ENCODE data around the gene PUDP.

PUDP gene

DNA sequence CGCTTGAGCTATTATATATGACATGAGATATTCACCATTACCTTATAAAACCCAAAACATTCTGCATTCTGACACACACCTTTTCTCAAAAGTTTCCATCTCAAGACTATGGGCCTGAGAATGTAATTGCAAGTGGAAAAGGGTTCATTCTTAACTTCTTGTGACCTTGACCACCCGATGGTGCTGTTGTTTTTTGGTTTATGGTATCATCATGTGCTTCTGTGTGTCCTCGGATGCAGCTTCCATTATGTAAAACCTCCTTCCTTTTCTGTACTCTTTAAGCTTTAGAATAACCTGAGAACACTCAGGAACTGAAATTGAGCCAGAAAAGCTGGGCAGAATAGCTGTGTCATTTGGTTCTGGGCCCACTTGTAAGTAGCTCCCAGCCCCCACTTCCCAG, 16.2 kb upstream of the PUDP start:
- no peak for DNase-seq (ENCODE audit: insufficient read length)
- no peak for FAIRE-seq

DNA sequence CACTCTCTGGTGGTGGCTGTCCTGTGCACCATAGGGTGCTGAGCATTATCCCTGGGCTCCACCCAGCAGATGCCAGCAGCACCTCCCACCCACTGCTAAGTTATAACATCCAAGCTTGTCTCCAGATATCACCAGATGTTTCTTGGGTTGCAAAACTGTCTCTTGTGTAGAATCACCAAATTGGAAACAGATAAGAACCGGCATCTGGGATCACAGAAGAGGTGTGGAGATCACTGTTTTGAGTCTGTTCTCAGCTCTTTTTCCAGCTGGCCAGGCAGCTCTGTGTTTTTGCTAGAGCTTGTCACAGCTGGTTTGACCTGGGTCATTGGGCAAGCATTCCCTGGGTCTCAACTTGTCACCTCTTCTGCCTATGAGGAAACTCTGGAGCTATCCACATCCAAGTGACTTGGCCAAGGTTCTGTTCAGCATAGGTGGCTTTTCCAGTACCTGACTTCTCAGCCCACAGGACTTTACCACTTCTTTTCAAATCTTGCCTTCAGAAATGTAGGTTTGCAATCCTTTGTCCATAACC, 15.3 kb upstream of the PUDP start:
- TF ChIP-seq POLR2AphosphoS5 (IDR thresholded peaks at IDR 0.05; ENCODE audit: low read depth, low read length) (no peak), TAF1 (IDR thresholded peaks at IDR 0.05; ENCODE audit: borderline replicate concordance, low read depth, low read length) (no peak), POLR2A (IDR thresholded peaks at IDR 0.05; ENCODE audit: low read depth, low read length) (no peak)
- no peak for FAIRE-seq
- DNase-seq (ENCODE audit: insufficient read length): no peak

More for the DNA sequence above, 16.2 kb upstream of the PUDP start:
- TF ChIP-seq POLR2A (IDR thresholded peaks at IDR 0.05; ENCODE audit: low read depth, low read length) (no peak), TAF1 (IDR thresholded peaks at IDR 0.05; ENCODE audit: borderline replicate concordance, low read depth, low read length) (no peak)

DNA sequence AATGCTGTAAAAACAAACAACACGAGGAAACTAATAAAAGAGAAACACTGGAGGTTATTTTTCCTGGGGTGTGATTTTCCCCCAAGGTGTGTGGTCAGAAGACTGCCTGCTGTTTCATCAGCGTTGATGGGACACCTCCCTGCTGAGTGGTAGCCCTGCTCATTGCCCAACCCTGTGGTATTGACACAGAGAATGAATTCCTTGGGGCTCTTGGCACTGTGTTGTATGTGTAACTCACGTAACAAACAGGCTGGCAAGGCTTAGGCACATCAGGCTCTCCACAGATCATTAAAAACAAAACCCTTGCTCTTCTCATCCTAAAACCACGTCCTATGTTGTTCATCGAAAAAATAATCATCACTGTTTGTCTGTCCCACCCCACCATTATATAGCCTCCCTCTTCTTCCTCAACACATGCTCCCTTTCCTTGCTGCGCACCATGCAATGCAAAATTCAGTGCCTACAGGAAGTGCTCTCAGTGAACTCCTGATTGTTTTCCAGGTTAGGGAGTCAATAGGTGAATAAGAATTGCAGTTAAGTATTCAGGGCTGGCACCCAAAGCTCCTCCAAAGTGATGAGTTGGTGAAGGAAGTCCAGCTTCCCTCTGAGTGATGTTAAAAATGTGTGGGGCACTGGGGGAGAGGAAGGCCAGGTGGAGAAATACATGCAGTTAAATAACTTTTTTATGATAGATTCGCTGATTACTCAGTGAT, 11.4 kb upstream of the PUDP start:
- TF ChIP-seq POLR2AphosphoS5 (IDR thresholded peaks at IDR 0.05; ENCODE audit: low read depth, low read length): no peak
- TF ChIP-seq TAF1 (IDR thresholded peaks at IDR 0.05; ENCODE audit: borderline replicate concordance, low read depth, low read length): no peak
- no peak for TF ChIP-seq POLR2A (IDR thresholded peaks at IDR 0.05; ENCODE audit: low read depth, low read length)
- DNase-seq (ENCODE audit: insufficient read length) (no peak), FAIRE-seq (no peak)

DNA sequence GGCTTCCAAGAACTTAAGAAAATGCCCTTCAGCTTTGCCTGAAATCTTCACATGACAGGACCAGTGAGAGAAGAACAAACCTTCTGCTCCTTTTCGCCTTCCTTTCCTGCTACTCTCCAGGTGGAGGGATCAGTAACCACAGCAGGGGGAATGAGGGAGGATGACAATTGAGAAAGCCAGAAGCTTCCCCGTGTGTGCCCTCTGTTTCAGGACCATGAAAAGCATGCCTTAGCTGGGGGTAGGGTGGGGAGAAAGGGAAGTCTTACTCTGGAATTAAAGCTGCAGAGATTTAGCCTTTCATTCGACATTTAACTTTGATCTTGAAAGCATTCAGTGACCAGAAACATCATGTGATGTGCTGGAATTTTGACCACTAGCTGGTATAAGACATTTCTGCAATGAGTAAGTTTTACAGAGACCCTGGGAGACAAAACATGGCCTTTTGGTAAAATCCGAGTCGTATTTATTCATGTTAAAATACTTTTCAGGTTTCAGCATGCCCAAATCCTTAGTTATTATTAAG, 10.6 kb upstream of the PUDP start:
- TF ChIP-seq POLR2AphosphoS5 (IDR thresholded peaks at IDR 0.05; ENCODE audit: low read depth, low read length) (no peak), POLR2A (IDR thresholded peaks at IDR 0.05; ENCODE audit: low read depth, low read length) (no peak), TAF1 (IDR thresholded peaks at IDR 0.05; ENCODE audit: borderline replicate concordance, low read depth, low read length) (no peak)
- no peak for DNase-seq (ENCODE audit: insufficient read length)
- peak; percentile 70 for FAIRE-seq

DNA sequence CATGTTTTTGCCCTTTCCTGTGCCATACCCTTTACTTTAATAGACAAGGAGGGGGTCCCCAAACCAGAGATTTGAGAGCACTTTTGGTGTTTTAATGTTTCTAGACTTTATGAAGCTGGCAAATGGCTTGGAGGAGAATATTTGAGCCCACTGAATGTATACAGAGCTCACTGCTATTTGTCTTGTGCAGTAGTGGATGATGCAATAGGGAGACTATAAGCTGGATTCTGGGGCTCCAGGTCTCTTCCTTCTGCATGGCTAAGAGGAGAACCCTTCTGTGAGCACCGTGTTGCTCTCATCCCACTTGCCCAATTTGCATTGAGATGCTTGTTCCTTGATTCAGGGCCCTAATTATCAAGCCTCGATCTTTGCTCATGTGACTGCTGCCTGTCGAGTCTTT, 8.9 kb upstream of the PUDP start:
- no peak for FAIRE-seq

DNA sequence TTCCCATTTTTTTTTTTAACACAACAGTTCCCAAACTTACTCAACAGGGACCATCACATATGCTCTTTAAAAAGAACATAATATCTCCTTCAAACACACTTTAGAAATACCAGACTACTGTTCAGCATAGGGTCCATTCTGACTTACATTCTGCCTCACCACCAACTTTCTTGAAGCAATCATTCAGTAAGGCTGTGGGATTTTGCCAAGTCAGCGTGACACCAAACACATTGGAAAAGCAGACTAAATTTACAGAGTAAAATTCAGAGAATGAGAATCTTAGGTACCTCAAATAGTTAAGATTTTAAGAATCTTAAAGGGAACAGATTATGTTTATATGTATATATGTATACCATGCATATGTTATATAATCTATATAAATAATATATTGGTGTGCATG, 7.2 kb upstream of the PUDP start:
- FAIRE-seq: no peak
- DNase-seq (ENCODE audit: insufficient read length): no peak
- TF ChIP-seq POLR2A (IDR thresholded peaks at IDR 0.05; ENCODE audit: low read depth, low read length) (no peak), POLR2AphosphoS5 (IDR thresholded peaks at IDR 0.05; ENCODE audit: low read depth, low read length) (no peak), TAF1 (IDR thresholded peaks at IDR 0.05; ENCODE audit: borderline replicate concordance, low read depth, low read length) (no peak)

More for the DNA sequence above, 8.9 kb upstream of the PUDP start:
- TF ChIP-seq POLR2A (IDR thresholded peaks at IDR 0.05; ENCODE audit: low read depth, low read length) (no peak), POLR2AphosphoS5 (IDR thresholded peaks at IDR 0.05; ENCODE audit: low read depth, low read length) (no peak), TAF1 (IDR thresholded peaks at IDR 0.05; ENCODE audit: borderline replicate concordance, low read depth, low read length) (no peak)
- DNase-seq (ENCODE audit: insufficient read length): no peak

DNA sequence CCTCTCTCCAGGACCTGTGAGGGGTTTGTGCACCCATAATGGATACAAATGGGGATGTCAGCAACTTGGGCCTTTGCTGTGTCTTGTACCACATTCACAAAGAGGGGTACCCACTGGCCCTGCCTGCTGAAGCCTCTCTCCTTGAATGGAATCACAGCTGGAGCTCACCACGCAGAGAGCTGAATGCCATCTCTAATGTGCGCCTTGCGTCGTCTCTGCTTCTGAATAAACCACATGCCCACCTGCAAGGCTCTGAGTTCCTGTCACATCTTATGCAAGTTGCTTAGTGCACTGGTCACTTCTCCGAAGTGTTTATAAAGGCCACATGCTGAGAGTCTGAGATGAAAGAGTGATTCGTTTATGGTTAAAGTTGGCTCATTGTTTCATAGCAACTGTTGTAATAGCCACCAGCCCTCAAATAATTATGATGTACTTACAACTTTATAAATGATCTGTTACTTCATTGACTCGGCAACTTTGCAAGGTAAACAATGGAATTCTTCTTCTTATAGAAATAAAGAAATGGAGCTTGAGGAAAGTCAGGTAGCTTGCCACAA, 6.2 kb upstream of the PUDP start:
- FAIRE-seq: no peak
- TF ChIP-seq POLR2A (IDR thresholded peaks at IDR 0.05; ENCODE audit: low read depth, low read length) (no peak), POLR2AphosphoS5 (IDR thresholded peaks at IDR 0.05; ENCODE audit: low read depth, low read length) (no peak), TAF1 (IDR thresholded peaks at IDR 0.05; ENCODE audit: borderline replicate concordance, low read depth, low read length) (no peak)
- DNase-seq (ENCODE audit: insufficient read length): no peak

DNA sequence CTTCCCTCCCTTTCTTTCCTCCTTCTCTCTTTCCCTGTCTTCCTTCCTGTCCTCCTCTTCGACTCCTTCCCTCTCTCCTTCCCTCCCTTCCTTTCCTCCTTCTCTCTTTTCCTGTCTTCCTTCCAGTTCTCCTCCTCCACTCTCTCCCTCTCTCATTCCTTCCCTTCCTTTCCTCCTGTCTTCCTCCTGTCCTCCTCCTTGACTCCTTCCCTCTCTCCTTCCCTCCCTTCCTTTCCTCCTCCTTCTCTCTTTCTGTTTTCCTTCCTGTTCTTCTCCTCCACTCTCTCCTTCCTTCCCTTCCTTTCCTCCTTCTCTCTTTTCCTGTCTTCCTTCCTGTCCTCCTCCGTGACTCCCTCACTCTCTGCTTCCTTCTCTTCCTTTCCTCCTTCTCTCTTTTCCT, 5.3 kb upstream of the PUDP start:
- DNase-seq (ENCODE audit: insufficient read length) (no peak), FAIRE-seq (no peak)
- TF ChIP-seq POLR2A (IDR thresholded peaks at IDR 0.05; ENCODE audit: low read depth, low read length): no peak
- no peak for TF ChIP-seq TAF1 (IDR thresholded peaks at IDR 0.05; ENCODE audit: borderline replicate concordance, low read depth, low read length)
- no peak for TF ChIP-seq POLR2AphosphoS5 (IDR thresholded peaks at IDR 0.05; ENCODE audit: low read depth, low read length)

DNA sequence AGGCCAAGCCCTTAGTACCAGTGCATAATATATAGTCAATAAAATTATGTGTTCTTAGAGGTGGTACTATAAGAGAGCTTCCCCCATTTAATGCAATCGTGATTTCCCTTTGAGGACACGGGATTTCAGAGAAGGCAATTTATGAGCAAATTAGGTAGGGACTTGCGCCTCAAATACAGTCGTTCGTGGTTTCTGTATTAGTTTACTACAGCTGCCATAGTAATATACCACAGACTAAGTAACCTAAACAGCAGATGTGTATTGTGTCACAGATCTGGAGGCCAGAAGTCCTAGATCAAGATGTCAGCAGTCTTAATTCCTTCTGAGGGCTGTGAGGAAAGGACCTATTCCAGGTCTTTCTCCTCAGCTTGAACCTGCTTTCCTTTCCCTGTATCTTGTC, 1.5 kb upstream of the PUDP start:
- FAIRE-seq (peak; percentile 63), DNase-seq (ENCODE audit: insufficient read length) (no peak)
- TF ChIP-seq TAF1 (IDR thresholded peaks at IDR 0.05; ENCODE audit: borderline replicate concordance, low read depth, low read length) (no peak), POLR2A (IDR thresholded peaks at IDR 0.05; ENCODE audit: low read depth, low read length) (no peak), POLR2AphosphoS5 (IDR thresholded peaks at IDR 0.05; ENCODE audit: low read depth, low read length) (no peak)

DNA sequence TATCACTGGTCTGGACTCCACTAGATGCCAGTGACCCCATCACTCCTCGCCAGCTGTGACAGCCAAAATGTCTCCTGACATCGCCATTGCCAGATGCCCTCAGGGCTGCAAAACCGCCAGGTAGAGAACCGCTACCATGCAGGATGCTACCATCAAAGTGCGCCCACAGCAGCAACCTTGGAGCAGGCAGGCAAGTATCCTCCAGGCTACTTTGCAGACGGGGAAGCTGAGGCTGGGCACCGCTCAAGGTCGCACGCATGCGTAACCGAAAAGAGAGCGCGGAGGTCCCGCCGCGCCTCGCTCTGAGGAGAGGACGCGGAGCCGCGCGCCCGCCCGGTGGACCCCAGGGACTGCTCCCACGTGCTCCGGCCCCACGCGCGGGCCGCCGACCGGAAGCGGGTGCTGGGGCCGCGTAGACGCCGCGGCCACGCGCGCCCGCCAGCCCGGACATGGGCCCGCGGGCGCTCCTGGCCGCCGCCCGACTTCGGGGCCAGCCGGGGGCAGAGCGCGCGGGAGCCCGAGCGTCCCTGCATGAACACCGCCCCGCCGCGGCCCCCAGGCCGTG, 458 bp downstream of the PUDP start, which contains the start of gene STS:
Gene STS (plus strand): TSS at position 300 of the 565 bp plus-strand sequence. CDS start 105,488 bp downstream, outside the sequence.
- no peak for FAIRE-seq
- TF ChIP-seq POLR2AphosphoS5 (IDR thresholded peaks at IDR 0.05; ENCODE audit: low read depth, low read length) (peak; percentile 18; the same call in 1 of the 2 replicates), TAF1 (IDR thresholded peaks at IDR 0.05; ENCODE audit: borderline replicate concordance, low read depth, low read length) (no peak)
- DNase-seq (ENCODE audit: insufficient read length): peak; percentile 38

DNA sequence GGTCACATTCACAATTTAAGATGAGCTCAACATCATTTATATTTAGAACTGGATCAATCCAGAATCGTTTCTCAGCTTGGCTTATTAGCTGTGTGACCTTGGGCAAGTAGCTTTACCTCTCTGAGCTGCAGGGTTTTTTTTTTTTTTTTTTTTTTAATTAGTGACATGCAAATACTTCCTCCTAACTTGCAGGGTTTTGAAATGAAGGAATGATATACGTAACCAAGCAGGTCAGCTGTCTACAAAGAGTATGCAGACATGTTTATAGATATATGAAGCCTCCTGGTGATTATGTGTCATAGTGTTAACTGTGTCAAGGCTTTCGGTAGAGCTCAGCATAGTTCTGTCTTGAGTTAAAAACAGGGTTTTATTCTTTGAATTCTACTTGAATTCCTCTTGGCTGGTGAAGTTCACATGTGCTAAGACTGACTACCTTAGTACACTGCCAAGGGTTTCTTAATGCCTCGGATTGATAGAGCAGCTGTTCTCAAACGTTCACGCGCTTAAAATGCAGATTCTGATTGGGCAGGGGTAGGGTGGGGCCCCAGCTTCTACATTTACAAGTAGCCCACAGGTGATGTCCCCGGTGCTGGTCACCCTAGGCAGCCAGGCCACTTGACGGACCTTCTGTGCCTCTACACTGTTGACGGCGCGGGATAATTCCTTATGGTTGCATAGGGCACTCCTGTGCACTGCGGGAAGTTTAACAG, 1.1 kb downstream of the PUDP start:
- no peak for FAIRE-seq
- no peak for DNase-seq (ENCODE audit: insufficient read length)
- TF ChIP-seq TAF1 (IDR thresholded peaks at IDR 0.05; ENCODE audit: borderline replicate concordance, low read depth, low read length) (no peak), POLR2A (IDR thresholded peaks at IDR 0.05; ENCODE audit: low read depth, low read length) (no peak), POLR2AphosphoS5 (IDR thresholded peaks at IDR 0.05; ENCODE audit: low read depth, low read length) (peak; percentile 33)

Measured in GM12892 (cell line).